ENCODE data around the gene FGF2. TPM values are rescaled to one million over a fixed set of nuclear protein-coding genes. Genes with fewer than 3 reads are reported as not detected.
"Not testable (repeated sequence)": the region's sequence is repeated elsewhere in the genome, so short reads cannot be mapped to it uniquely, and the experiment has no call there.

FGF2 gene
- total RNA-seq, 1 donor from 2014 or later = 2.7 TPM

GRCh38 chr4:122865425-122865824 lies 38.8 kb downstream of the FGF2 start:
- no peak for DNase-seq (ENCODE audit: low spot score, unreplicated experiment)
- Mint-ChIP-seq H3K4me1 (ENCODE audit: low read depth) (no peaks in the 10 kb centered on the region), H3K4me3 (ENCODE audit: low read depth) (no peak overlapping the region), H3K27ac (no peak overlapping the region), H3K27me3 (no peaks in the 10 kb centered on the region), H3K9me3 (ENCODE audit: low read depth) (peaks cover 18% of the 10 kb centered on the region), H3K36me3 (ENCODE audit: insufficient read depth) (no peaks in the 10 kb centered on the region)
- TF ChIP-seq, protein P1, sequence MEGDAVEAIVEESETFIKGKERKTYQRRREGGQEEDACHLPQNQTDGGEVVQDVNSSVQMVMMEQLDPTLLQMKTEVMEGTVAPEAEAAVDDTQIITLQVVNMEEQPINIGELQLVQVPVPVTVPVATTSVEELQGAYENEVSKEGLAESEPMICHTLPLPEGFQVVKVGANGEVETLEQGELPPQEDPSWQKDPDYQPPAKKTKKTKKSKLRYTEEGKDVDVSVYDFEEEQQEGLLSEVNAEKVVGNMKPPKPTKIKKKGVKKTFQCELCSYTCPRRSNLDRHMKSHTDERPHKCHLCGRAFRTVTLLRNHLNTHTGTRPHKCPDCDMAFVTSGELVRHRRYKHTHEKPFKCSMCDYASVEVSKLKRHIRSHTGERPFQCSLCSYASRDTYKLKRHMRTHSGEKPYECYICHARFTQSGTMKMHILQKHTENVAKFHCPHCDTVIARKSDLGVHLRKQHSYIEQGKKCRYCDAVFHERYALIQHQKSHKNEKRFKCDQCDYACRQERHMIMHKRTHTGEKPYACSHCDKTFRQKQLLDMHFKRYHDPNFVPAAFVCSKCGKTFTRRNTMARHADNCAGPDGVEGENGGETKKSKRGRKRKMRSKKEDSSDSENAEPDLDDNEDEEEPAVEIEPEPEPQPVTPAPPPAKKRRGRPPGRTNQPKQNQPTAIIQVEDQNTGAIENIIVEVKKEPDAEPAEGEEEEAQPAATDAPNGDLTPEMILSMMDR (IDR thresholded peaks at IDR 0.05; ENCODE audit: unreplicated experiment) = no peak

DNA sequence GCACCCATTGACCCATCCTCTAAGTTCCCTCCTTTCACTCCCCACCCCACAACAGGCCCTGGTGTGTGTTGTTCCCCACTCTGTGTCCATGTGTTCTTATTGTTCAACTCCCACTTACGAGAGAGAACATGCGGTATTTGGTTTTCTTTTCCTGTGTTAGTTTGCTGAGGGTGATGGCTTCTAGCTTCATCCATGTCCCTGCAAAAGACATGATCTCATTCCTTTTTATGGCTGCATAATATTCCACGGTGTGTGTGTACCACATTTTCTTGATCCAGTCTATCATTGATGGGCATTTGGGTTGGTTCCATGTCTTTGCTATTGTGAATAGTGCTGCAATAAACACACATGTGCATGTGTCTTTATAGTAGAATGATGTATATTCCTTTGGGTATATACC lies 41.6 kb downstream of the FGF2 start:
- not testable (repeated sequence) for H3K27ac Mint-ChIP-seq; DNase-seq (ENCODE audit: low spot score, unreplicated experiment); H3K4me1 Mint-ChIP-seq (ENCODE audit: low read depth); H3K4me3 Mint-ChIP-seq (ENCODE audit: low read depth); H3K27me3 Mint-ChIP-seq
- Mint-ChIP-seq H3K9me3 (ENCODE audit: low read depth) (peaks cover 34% of the 10 kb centered on the region), H3K36me3 (ENCODE audit: insufficient read depth) (peaks cover 12% of the 10 kb centered on the region)

DNA sequence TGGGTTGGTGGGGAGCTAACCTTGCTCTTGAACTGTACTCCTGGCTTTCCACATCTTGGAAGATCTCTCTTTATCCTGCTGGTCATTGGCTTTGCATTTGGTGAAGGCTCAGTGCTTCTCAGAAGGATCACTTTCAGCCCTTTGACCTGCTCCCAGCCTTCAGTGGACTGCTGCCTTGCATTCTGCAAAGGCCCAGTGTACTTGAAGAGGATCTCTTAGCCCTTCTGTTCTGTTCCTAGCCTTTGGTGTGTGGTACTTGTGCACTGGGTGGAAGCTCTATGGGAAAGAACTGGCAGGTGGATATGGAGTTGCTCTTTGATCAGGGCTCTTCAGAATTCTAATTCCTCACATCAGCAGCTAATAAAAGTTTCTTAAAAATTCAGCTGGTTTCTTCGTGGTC lies 46.5 kb downstream of the FGF2 start:
- Mint-ChIP-seq H3K9me3 (ENCODE audit: low read depth) (peaks cover 30% of the 10 kb centered on the region), H3K4me1 (ENCODE audit: low read depth) (peaks cover 8% of the 10 kb centered on the region), H3K27ac (no peak overlapping the region), H3K36me3 (ENCODE audit: insufficient read depth) (peaks cover 12% of the 10 kb centered on the region), H3K27me3 (no peaks in the 10 kb centered on the region), H3K4me3 (ENCODE audit: low read depth) (no peak overlapping the region)
- DNase-seq (ENCODE audit: low spot score, unreplicated experiment) = no peak
- TF ChIP-seq, protein P1 (IDR thresholded peaks at IDR 0.05; ENCODE audit: unreplicated experiment) = no peak

DNA sequence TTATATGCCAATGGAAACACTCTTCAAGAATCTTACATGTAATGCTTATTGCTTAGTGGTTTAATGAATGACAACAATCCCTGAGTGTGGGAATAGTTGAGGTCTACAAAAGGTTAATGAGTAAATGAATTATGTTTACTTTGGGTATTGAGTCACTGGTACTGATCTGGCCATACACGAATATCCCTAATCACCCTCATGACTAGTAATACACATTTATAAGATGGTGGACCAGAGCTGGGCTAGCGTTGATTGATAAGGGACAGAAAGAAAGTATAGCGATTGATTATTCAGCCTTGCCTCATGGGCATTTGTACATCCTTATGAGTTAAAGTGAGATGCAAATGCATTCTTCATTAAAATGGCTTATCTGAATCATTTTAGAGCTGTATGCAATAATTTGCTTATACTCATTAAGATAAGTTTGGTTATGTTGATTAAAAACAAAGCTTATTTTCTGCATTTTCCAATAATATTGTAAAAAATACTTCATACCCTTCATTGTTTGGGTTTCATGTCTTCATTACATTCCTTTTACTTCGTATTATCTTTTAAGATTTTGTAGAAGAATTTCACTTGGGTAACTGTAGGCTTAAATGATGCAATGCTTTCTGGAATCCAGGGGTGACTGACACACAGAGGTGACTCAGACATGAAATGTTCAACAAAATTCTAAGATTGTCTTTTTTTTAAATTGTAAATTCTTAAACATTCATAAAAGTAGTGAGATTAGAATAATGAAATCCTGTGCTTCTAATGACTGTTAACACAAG lies 47.4 kb downstream of the FGF2 start:
- H3K9me3 Mint-ChIP-seq (ENCODE audit: low read depth) = peaks cover 22% of the 10 kb centered on the region
- H3K4me3 Mint-ChIP-seq (ENCODE audit: low read depth) = no peak overlapping the region
- DNase-seq (ENCODE audit: low spot score, unreplicated experiment) = no peak
- peaks cover 8% of the 10 kb centered on the region for H3K4me1 Mint-ChIP-seq (ENCODE audit: low read depth)
- no peak overlapping the region for H3K27ac Mint-ChIP-seq
- TF ChIP-seq, protein P1 (IDR thresholded peaks at IDR 0.05; ENCODE audit: unreplicated experiment) = no peak
- peaks cover 12% of the 10 kb centered on the region for H3K36me3 Mint-ChIP-seq (ENCODE audit: insufficient read depth)
- H3K27me3 Mint-ChIP-seq = no peaks in the 10 kb centered on the region

GRCh38 chr4:122875949-122876348 lies 49.3 kb downstream of the FGF2 start:
- TF ChIP-seq, protein P1 (IDR thresholded peaks at IDR 0.05; ENCODE audit: unreplicated experiment) = no peak
- H3K27ac Mint-ChIP-seq = no peak overlapping the region

GRCh38 chr4:122876456-122876855 lies 49.8 kb downstream of the FGF2 start:
- peaks cover 20% of the 10 kb centered on the region for H3K9me3 Mint-ChIP-seq (ENCODE audit: low read depth)
- peaks cover 8% of the 10 kb centered on the region for H3K4me1 Mint-ChIP-seq (ENCODE audit: low read depth)
- TF ChIP-seq, protein P1 (IDR thresholded peaks at IDR 0.05; ENCODE audit: unreplicated experiment) = no peak
- DNase-seq (ENCODE audit: low spot score, unreplicated experiment) = no peak
- H3K27me3 Mint-ChIP-seq = no peaks in the 10 kb centered on the region
- no peak overlapping the region for H3K27ac Mint-ChIP-seq
- H3K4me3 Mint-ChIP-seq (ENCODE audit: low read depth) = no peak overlapping the region
- peaks cover 21% of the 10 kb centered on the region for H3K36me3 Mint-ChIP-seq (ENCODE audit: insufficient read depth)

More at GRCh38 chr4:122875949-122876348, 49.3 kb downstream of the FGF2 start:
- Mint-ChIP-seq H3K4me3 (ENCODE audit: low read depth) (no peak overlapping the region), H3K9me3 (ENCODE audit: low read depth) (peaks cover 20% of the 10 kb centered on the region), H3K27me3 (no peaks in the 10 kb centered on the region), H3K4me1 (ENCODE audit: low read depth) (peaks cover 8% of the 10 kb centered on the region), H3K36me3 (ENCODE audit: insufficient read depth) (peaks cover 20% of the 10 kb centered on the region)
- DNase-seq (ENCODE audit: low spot score, unreplicated experiment) = no peak
